Activated naive CD4-positive, alpha-beta T cell treated with anti-CD3 and anti-CD28 coated beads, Interleukin-2, amount 10 ng/mL, durations not matched to agents 7 days and 5 days (primary cell): ENCODE data around the gene SH3PXD2A.

Experiments
- CTCF ChIA-PET: fragments of 350-600 bp; sonication (Branson Sonifier 250); formaldehyde crosslinking; loops from one replicate; lab custom pipeline; 2021; ENCODE audit warnings: antibody characterized with exemption; lab: Charles Lee
- DNase-seq: peaks from one replicate; pipeline ENCODE4 v3.0.0-alpha.2; 2020
- H3K27ac Mint-ChIP-seq: one replicate; pipeline ENCODE4 v1.8.0; 2021; ENCODE audit warnings: mild to moderate bottlenecking, moderate library complexity, mixed read lengths
- H3K27me3 Mint-ChIP-seq: one replicate; pipeline ENCODE4 v1.8.0; 2021; ENCODE audit warnings: mild to moderate bottlenecking, mixed read lengths
- H3K36me3 Mint-ChIP-seq: one replicate; pipeline ENCODE4 v1.8.0; 2021; ENCODE audit warnings: mixed read lengths
- H3K4me1 Mint-ChIP-seq: one replicate; pipeline ENCODE4 v1.8.0; 2021; ENCODE audit warnings: mixed read lengths
- H3K4me3 Mint-ChIP-seq: one replicate; pipeline ENCODE4 v1.8.0; 2021; ENCODE audit warnings: mild to moderate bottlenecking, moderate library complexity, mixed read lengths
- H3K9me3 Mint-ChIP-seq: one replicate; pipeline ENCODE4 v1.8.0; 2021; ENCODE audit warnings: mixed read lengths

Gene SH3PXD2A

DNA sequence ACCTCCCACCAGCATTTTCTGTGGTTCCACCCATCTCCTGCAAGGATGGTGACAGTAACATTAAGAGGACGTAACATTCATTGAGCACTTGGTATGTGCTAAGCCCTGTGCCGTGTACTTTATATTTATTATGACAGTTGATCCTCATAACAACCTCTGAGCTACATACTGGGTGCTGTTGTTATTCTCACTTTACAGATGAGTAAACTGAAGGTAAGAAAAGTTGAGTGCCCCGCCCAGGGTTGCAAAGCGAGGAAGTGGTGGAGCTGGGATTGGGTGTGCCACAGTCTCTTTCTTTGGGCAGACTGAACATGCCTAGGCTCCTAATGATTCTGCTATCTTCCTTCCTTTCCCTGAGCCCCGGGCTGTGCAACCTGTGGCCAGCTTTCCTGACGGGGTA, 107.4 kb downstream of the SH3PXD2A start:
- Mint-ChIP-seq H3K9me3 (peaks cover 6% of the 10 kb centered on the region), H3K27ac (peak overlapping the region; percentile 91), H3K4me3 (peak overlapping the region; percentile 46), H3K4me1 (peaks cover 49% of the 10 kb centered on the region), H3K27me3 (peaks cover 4% of the 10 kb centered on the region), H3K36me3 (peaks cover 4% of the 10 kb centered on the region)
- CTCF ChIA-PET: interaction anchor here (1.2 to 1.6 kb wide), 3 partner anchors 11 to 107 kb away, joined by 4 to 5 read pairs (median 5); no protein-coding TSS in a partner anchor
- DNase-seq: peak; percentile 68

- Mint-ChIP-seq H3K27me3 (peaks cover 10% of the 10 kb centered on the region), H3K9me3 (peaks cover 2% of the 10 kb centered on the region), H3K4me1 (peaks cover 49% of the 10 kb centered on the region), H3K27ac (peak overlapping the region; percentile 91), H3K4me3 (no peak overlapping the region), H3K36me3 (peaks cover 4% of the 10 kb centered on the region)
- DNase-seq: no peak
- CTCF ChIA-PET: interaction anchor here (0.6 to 1.6 kb wide), 5 partner anchors 9 to 107 kb away, joined by 3 to 5 read pairs (median 4); no protein-coding TSS in a partner anchor
Measured at GRCh38 chr10:103747193-103747865, 108.0 kb downstream of the SH3PXD2A start.

GRCh38 chr10:103746598-103746997, 108.8 kb downstream of the SH3PXD2A start:
- H3K27me3 Mint-ChIP-seq: peaks cover 7% of the 10 kb centered on the region
- no peak overlapping the region for H3K4me3 Mint-ChIP-seq
- CTCF ChIA-PET: interaction anchor here (0.6 to 1.3 kb wide), 2 partner anchors 9 to 35 kb away, joined by 3 to 5 read pairs; no protein-coding TSS in a partner anchor
- no peak for DNase-seq
- H3K9me3 Mint-ChIP-seq: no peaks in the 10 kb centered on the region
- H3K4me1 Mint-ChIP-seq: peaks cover 49% of the 10 kb centered on the region
- H3K27ac Mint-ChIP-seq: peak overlapping the region; percentile 91
- H3K36me3 Mint-ChIP-seq: peaks cover 4% of the 10 kb centered on the region

DNA sequence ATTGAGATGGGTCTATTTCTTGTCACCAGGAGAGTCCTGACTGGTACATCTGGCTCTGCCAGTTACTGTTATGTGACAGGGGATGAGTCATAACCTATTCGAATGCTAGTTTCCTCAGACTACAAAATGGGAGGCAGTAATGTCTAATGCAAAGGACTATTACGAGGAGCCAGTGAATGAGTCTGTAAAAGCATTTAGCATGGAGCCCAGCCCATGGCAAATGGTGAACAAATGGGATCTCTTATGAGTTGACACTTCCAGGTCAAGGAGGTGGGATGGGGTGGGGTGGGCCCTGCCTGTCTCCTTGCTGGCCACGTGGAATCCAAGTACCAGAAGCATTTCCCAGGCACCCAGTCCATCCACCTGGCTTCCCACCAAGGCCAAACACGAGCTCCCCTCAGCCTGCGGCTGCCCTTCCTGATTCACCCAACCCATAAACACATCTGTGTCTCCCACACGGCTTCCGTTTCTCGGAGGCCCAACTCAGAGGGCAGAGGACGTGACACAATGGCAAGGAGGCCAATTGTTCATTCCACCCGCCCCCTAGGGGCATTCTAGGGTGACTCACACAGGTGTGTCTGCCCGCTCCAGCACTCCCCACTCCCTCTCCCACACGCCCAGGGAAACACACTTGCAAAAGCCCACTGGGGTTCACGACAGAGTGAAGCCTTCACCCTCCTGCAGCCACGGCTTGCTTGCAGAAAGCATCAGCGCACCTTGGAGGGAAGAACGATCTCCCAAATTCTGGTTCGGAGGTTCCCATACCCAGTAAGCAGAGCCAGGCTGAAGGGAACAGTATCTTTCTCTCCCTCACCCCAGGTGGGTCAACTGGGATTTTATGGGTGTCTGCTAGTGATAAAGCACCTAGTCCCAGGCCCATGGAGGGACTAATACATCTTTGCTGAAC, 109.8 kb downstream of the SH3PXD2A start:
- peaks cover 7% of the 10 kb centered on the region for H3K27me3 Mint-ChIP-seq
- H3K36me3 Mint-ChIP-seq: peaks cover 4% of the 10 kb centered on the region
- CTCF ChIA-PET: interaction anchor here (0.6 to 2.2 kb wide), 7 partner anchors 7 to 771 kb away, joined by 3 to 7 read pairs (median 4); no protein-coding TSS in a partner anchor
- no peaks in the 10 kb centered on the region for H3K9me3 Mint-ChIP-seq
- no peak overlapping the region for H3K4me3 Mint-ChIP-seq
- H3K27ac Mint-ChIP-seq: peak overlapping the region; percentile 70
- peak; percentile 57 for DNase-seq
- peaks cover 49% of the 10 kb centered on the region for H3K4me1 Mint-ChIP-seq

GRCh38 chr10:103742824-103743223, 112.6 kb downstream of the SH3PXD2A start:
- H3K27me3 Mint-ChIP-seq: peaks cover 17% of the 10 kb centered on the region
- CTCF ChIA-PET: no interaction called here
- H3K4me1 Mint-ChIP-seq: peaks cover 33% of the 10 kb centered on the region
- no peak overlapping the region for H3K27ac Mint-ChIP-seq
- no peak overlapping the region for H3K4me3 Mint-ChIP-seq
- DNase-seq: no peak
- H3K9me3 Mint-ChIP-seq: no peaks in the 10 kb centered on the region
- H3K36me3 Mint-ChIP-seq: no peaks in the 10 kb centered on the region

- CTCF ChIA-PET: no interaction called here
- H3K27ac Mint-ChIP-seq: no peak overlapping the region
- no peak overlapping the region for H3K4me3 Mint-ChIP-seq
- peaks cover 33% of the 10 kb centered on the region for H3K27me3 Mint-ChIP-seq
- DNase-seq: no peak
- H3K9me3 Mint-ChIP-seq: no peaks in the 10 kb centered on the region
- peaks cover 12% of the 10 kb centered on the region for H3K4me1 Mint-ChIP-seq
- H3K36me3 Mint-ChIP-seq: no peaks in the 10 kb centered on the region
Measured at GRCh38 chr10:103740611-103741010, 114.8 kb downstream of the SH3PXD2A start.

DNA sequence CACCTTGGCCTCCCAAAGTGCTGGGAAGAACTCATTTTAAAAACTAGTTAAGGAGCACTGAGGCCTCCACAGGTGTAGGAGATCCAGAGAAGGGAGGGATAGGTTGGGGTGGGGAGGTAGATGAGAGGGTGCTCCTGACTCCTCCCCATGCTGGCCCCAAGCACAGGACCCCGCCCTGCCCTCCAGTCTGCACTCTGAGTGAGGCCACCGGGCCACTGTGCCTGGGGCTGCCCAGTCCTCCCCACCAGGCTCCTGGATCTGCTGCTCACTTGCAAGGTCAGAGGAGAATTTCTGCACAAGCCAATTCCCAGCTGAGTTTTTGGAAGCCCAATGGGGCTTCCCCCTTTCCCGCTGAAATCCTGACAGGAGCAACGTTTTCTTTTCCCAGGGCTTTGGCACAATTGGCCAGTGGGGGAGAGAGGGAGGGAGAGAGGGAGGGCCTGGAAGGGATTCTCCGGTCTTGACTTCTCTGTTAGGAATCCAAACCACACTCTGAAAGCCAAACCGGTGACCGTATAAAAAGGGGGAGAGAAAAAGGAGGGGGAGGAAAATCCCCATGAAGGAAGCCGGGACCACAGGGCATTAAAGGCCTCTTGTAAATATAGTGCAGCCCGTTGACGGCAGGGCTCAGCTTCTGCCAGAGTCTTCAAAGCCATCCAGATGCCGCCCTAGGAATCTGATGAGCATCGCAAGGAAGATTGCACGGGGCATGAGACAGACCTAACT, 116.2 kb downstream of the SH3PXD2A start:
- CTCF ChIA-PET: no interaction called here
- DNase-seq: no peak
- no peak overlapping the region for H3K27ac Mint-ChIP-seq
- H3K9me3 Mint-ChIP-seq: no peaks in the 10 kb centered on the region
- no peak overlapping the region for H3K4me3 Mint-ChIP-seq
- no peaks in the 10 kb centered on the region for H3K4me1 Mint-ChIP-seq
- peaks cover 42% of the 10 kb centered on the region for H3K27me3 Mint-ChIP-seq
- H3K36me3 Mint-ChIP-seq: no peaks in the 10 kb centered on the region

- DNase-seq: no peak
- no peaks in the 10 kb centered on the region for H3K9me3 Mint-ChIP-seq
- H3K36me3 Mint-ChIP-seq: no peaks in the 10 kb centered on the region
- H3K27me3 Mint-ChIP-seq: peaks cover 45% of the 10 kb centered on the region
- H3K4me3 Mint-ChIP-seq: no peak overlapping the region
- H3K4me1 Mint-ChIP-seq: no peaks in the 10 kb centered on the region
- H3K27ac Mint-ChIP-seq: no peak overlapping the region
- CTCF ChIA-PET: interaction anchor here (0.6 kb wide), 1 partner anchor 9 kb away, joined by 3 read pairs; no protein-coding TSS in a partner anchor
Measured at GRCh38 chr10:103737735-103738367, 117.5 kb downstream of the SH3PXD2A start.

GRCh38 chr10:103736763-103737162, 118.6 kb downstream of the SH3PXD2A start:
- DNase-seq: peak; percentile 28
- H3K9me3 Mint-ChIP-seq: no peaks in the 10 kb centered on the region
- no peak overlapping the region for H3K27ac Mint-ChIP-seq
- H3K36me3 Mint-ChIP-seq: no peaks in the 10 kb centered on the region
- no peak overlapping the region for H3K4me3 Mint-ChIP-seq
- no peaks in the 10 kb centered on the region for H3K4me1 Mint-ChIP-seq
- H3K27me3 Mint-ChIP-seq: peaks cover 45% of the 10 kb centered on the region
- CTCF ChIA-PET: interaction anchor here (2.3 kb wide), 1 partner anchor 11 kb away, joined by 5 read pairs; no protein-coding TSS in a partner anchor

DNA sequence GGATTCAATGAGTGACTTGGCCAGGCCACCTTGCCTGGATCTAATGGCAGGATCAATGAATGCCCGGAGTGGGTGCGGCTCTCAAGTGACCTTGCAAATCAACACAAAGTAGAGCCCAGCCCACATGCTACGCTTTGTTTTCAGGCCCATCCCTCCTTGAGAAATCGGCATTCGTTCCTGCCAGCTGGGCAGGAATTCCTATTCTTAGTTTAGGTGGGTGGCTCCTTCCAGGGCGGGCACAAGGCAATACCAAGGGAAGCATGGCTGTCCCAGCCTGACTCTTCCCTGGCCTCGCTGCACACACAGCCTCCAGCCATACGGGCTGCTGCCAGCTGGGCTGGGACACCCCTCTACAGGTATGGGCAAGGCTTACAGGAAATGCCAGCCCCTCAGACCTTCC, 119.3 kb downstream of the SH3PXD2A start:
- no peaks in the 10 kb centered on the region for H3K9me3 Mint-ChIP-seq
- no peak overlapping the region for H3K27ac Mint-ChIP-seq
- no peak for DNase-seq
- CTCF ChIA-PET: interaction anchor here (2.3 kb wide), 1 partner anchor 10 kb away, joined by 5 read pairs; no protein-coding TSS in a partner anchor
- H3K4me3 Mint-ChIP-seq: no peak overlapping the region
- peaks cover 46% of the 10 kb centered on the region for H3K27me3 Mint-ChIP-seq
- H3K4me1 Mint-ChIP-seq: no peaks in the 10 kb centered on the region
- no peaks in the 10 kb centered on the region for H3K36me3 Mint-ChIP-seq

GRCh38 chr10:103734731-103735130, 120.6 kb downstream of the SH3PXD2A start:
- no peak for DNase-seq

DNA sequence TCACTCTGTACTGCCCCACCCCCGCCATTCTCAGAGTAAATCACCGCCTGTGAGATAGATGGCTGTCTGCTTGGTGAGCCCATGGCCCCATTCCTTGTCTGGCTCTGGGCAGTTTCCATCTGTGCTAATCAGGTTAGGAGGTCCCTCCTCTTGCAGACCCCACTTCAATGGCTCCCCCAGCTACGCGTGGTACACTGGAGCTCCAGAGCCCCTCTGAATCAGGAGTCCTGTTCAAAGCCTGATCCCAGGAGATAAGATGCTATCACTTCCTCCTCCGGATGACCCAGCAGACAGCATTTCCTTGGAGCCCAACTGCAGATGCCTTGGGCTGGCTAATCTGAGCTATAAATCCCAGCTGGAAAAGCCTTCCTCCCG, 122.3 kb downstream of the SH3PXD2A start:
- no peak for DNase-seq
- no peaks in the 10 kb centered on the region for H3K9me3 Mint-ChIP-seq
- CTCF ChIA-PET: interaction anchor here (0.7 to 1.4 kb wide), 2 partner anchors 115 to 145 kb away, joined by 3 read pairs; no protein-coding TSS in a partner anchor
- no peaks in the 10 kb centered on the region for H3K4me1 Mint-ChIP-seq
- peaks cover 47% of the 10 kb centered on the region for H3K27me3 Mint-ChIP-seq
- no peak overlapping the region for H3K27ac Mint-ChIP-seq
- no peak overlapping the region for H3K4me3 Mint-ChIP-seq
- H3K36me3 Mint-ChIP-seq: no peaks in the 10 kb centered on the region

More at GRCh38 chr10:103734731-103735130, 120.6 kb downstream of the SH3PXD2A start:
- Mint-ChIP-seq H3K4me1 (no peaks in the 10 kb centered on the region), H3K4me3 (no peak overlapping the region), H3K9me3 (no peaks in the 10 kb centered on the region), H3K36me3 (no peaks in the 10 kb centered on the region), H3K27ac (no peak overlapping the region), H3K27me3 (peaks cover 55% of the 10 kb centered on the region)
- CTCF ChIA-PET: interaction anchor here (1.6 kb wide), 1 partner anchor 46 kb away, joined by 3 read pairs; no protein-coding TSS in a partner anchor

- Mint-ChIP-seq H3K4me1 (no peaks in the 10 kb centered on the region), H3K27ac (no peak overlapping the region), H3K27me3 (peaks cover 47% of the 10 kb centered on the region), H3K4me3 (no peak overlapping the region), H3K36me3 (no peaks in the 10 kb centered on the region), H3K9me3 (no peaks in the 10 kb centered on the region)
- CTCF ChIA-PET: interaction anchor here (1.4 kb wide), 1 partner anchor 116 kb away, joined by 3 read pairs; no protein-coding TSS in a partner anchor
- DNase-seq: no peak
Measured at GRCh38 chr10:103732339-103733044, 122.9 kb downstream of the SH3PXD2A start.
